GM19395 (cell line): Measurements from ENCODE around the gene CAPZB.
A peak's percentile ranks its signal among the peaks of the same experiment; 100 is the strongest.
"Not testable (repeated sequence)": the region's sequence is repeated elsewhere in the genome, so short reads cannot be mapped to it uniquely, and the experiment has no call there.

ENCODE experiments used
- ATAC-seq: cut with Tn5 transposase; IDR thresholded peaks from one replicate; pipeline ENCODE4 v1.9.1; 2021; ENCODE audit warnings: mild to moderate bottlenecking, moderate library complexity; ENCODE audit not compliant: unreplicated experiment

CAPZB gene

GRCh38 chr1:19485362-19486187 lies at the start of gene CAPZB:
Gene CAPZB (minus strand): TSS chr1:19485539. CDS start chr1:19485438, 101 bp downstream.
- ATAC-seq, result peak; percentile 70

GRCh38 chr1:19534281-19534680 lies 48.9 kb upstream of the CAPZB start:
- no peak for ATAC-seq

- no peak for ATAC-seq
Measured at GRCh38 chr1:19533626-19534025, 48.3 kb upstream of the CAPZB start.

GRCh38 chr1:19532519-19532918 lies 47.2 kb upstream of the CAPZB start:
- ATAC-seq, result no peak

- ATAC-seq, result no peak
Measured at GRCh38 chr1:19529664-19530063, 44.3 kb upstream of the CAPZB start.

GRCh38 chr1:19528438-19528837 lies 43.1 kb upstream of the CAPZB start:
- ATAC-seq, result no peak

- ATAC-seq, result no peak
Measured at GRCh38 chr1:19525607-19526545, 40.5 kb upstream of the CAPZB start.

- ATAC-seq, result no peak
Measured at GRCh38 chr1:19524791-19525190, 39.5 kb upstream of the CAPZB start.

- not testable (repeated sequence) for ATAC-seq
Measured at GRCh38 chr1:19522570-19522969, 37.2 kb upstream of the CAPZB start.

- ATAC-seq, result no peak
Measured at GRCh38 chr1:19521411-19521810, 36.1 kb upstream of the CAPZB start.

GRCh38 chr1:19517017-19517416 lies 31.7 kb upstream of the CAPZB start:
- ATAC-seq, result no peak

GRCh38 chr1:19515201-19515600 lies 29.9 kb upstream of the CAPZB start:
- ATAC-seq, result no peak

- no peak for ATAC-seq
Measured at GRCh38 chr1:19514391-19514831, 29.1 kb upstream of the CAPZB start.

GRCh38 chr1:19512545-19512944 lies 27.2 kb upstream of the CAPZB start:
- no peak for ATAC-seq

- no peak for ATAC-seq
Measured at GRCh38 chr1:19511116-19511515, 25.8 kb upstream of the CAPZB start.

- not testable (repeated sequence) for ATAC-seq
Measured at GRCh38 chr1:19509647-19510046, 24.3 kb upstream of the CAPZB start.

GRCh38 chr1:19507516-19507915 lies 22.2 kb upstream of the CAPZB start:
- no peak for ATAC-seq

GRCh38 chr1:19505693-19506457 lies 20.5 kb upstream of the CAPZB start:
- ATAC-seq, result no peak

- ATAC-seq, result no peak
Measured at GRCh38 chr1:19504796-19505692, 19.7 kb upstream of the CAPZB start.

- ATAC-seq, result not testable (repeated sequence)
Measured at GRCh38 chr1:19502284-19502683, 16.9 kb upstream of the CAPZB start.
